Measurements from ENCODE around the gene MASP1.

MASP1 gene

DNA sequence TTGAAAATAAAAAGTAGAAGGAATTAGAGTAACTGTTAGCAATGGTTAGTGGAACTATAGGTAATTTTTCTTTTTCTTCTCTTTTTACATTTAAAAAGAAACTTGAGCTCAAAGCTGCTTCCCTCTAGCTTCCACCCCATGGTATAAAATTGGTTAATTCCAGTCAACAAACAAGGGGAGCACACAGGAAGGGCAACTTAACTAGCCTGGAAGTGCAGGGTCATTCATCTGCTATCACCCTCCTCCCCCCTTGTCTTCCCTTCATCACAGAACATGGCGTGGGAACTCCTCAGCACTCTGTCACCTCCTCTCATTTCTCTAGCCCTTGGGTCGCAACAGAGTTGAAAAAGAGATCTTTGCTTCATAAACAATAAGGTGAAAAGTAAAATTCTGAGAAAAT lies 20.0 kb downstream of the MASP1 start:
- H3K4me2 ChIP-seq (ENCODE audit: low read length), result no peak overlapping the region
- no peak overlapping the region for H3K4ac ChIP-seq (ENCODE audit: low read depth, low read length)
- WGBS (ENCODE audit: extremely low coverage, insufficient coverage, insufficient read length), result no CpG with 5 or more reads among the region's 2 CpGs
- H3K79me2 ChIP-seq (ENCODE audit: control insufficient read depth, insufficient read depth, low read length, poor library complexity), result no peaks in the 10 kb centered on the region
- no peak overlapping the region for H3K4me3 ChIP-seq (ENCODE audit: low read depth, low read length)
- no peak overlapping the region for H3K14ac ChIP-seq (ENCODE audit: low read length)
- H3K27ac ChIP-seq (ENCODE audit: low read depth, low read length), result no peak overlapping the region
- no peak overlapping the region for H3K9ac ChIP-seq (ENCODE audit: low read length)
- no peak overlapping the region for H4K8ac ChIP-seq (ENCODE audit: low read depth, low read length)
- H4K12ac ChIP-seq (ENCODE audit: low read depth, low read length), result no peak overlapping the region
- H3K9me3 ChIP-seq (ENCODE audit: insufficient read depth, low read depth, low read length), result no peaks in the 10 kb centered on the region
- H2BK120ac ChIP-seq (ENCODE audit: insufficient read depth, low read length, poor library complexity), result no peak overlapping the region
- H2BK5ac ChIP-seq (ENCODE audit: low read depth, low read length, poor library complexity), result no peak overlapping the region
- H2AK5ac ChIP-seq (ENCODE audit: low read length), result no peak overlapping the region
- H3K27me3 ChIP-seq (ENCODE audit: insufficient read depth, low read length), result no peaks in the 10 kb centered on the region
- DNase-seq, result no peak
- no peaks in the 10 kb centered on the region for H3K79me1 ChIP-seq (ENCODE audit: low read length)
- H3K4me1 ChIP-seq (ENCODE audit: control insufficient read depth in 1 of 2, insufficient read depth in 2 of 2, low read length in 2 of 2), result peaks cover 0 to 10% of the 10 kb centered on the region in 2 experiments
- H2AFZ ChIP-seq (ENCODE audit: insufficient read depth, low read length, poor library complexity), result no peak overlapping the region
- no peaks in the 10 kb centered on the region for H3K36me3 ChIP-seq (ENCODE audit: control insufficient read depth in 1 of 2, insufficient read depth in 2 of 2, low read length in 2 of 2)
- no peak overlapping the region for H2BK12ac ChIP-seq (ENCODE audit: low read length)
- no peak overlapping the region for H3K23ac ChIP-seq (ENCODE audit: low read length)
- H4K91ac ChIP-seq (ENCODE audit: low read depth, low read length), result no peak overlapping the region
- no peak overlapping the region for H3K18ac ChIP-seq (ENCODE audit: low read length)

DNA sequence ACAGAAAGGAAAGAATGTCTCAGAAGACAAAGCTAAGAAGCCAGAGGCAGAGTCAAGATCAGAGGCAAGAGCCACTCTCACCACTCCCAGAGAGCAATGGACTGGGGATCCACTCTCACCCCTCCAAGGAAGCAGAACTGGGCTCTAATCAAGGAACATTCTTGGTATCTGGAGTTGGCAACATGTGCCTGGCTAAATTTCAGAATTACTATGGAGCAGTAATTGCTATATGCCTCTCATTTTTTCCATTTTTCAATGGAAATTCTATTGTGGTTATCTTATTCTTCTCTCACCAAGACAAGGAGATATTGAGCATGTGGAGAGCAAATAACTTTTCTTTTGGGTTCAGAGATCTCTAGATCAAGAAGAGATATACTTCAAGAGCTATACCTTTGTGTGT lies 22.1 kb downstream of the MASP1 start:
- H3K79me2 ChIP-seq (ENCODE audit: control insufficient read depth, insufficient read depth, low read length, poor library complexity), result no peaks in the 10 kb centered on the region
- H3K18ac ChIP-seq (ENCODE audit: low read length), result no peak overlapping the region
- no peak overlapping the region for H3K14ac ChIP-seq (ENCODE audit: low read length)
- no peak overlapping the region for H3K4me3 ChIP-seq (ENCODE audit: low read depth, low read length)
- no peaks in the 10 kb centered on the region for H3K79me1 ChIP-seq (ENCODE audit: low read length)
- H3K9me3 ChIP-seq (ENCODE audit: insufficient read depth, low read depth, low read length), result no peaks in the 10 kb centered on the region
- H2BK12ac ChIP-seq (ENCODE audit: low read length), result no peak overlapping the region
- H4K91ac ChIP-seq (ENCODE audit: low read depth, low read length), result no peak overlapping the region
- H3K9ac ChIP-seq (ENCODE audit: low read length), result no peak overlapping the region
- H4K12ac ChIP-seq (ENCODE audit: low read depth, low read length), result no peak overlapping the region
- H2BK120ac ChIP-seq (ENCODE audit: insufficient read depth, low read length, poor library complexity), result no peak overlapping the region
- no peaks in the 10 kb centered on the region for H3K27me3 ChIP-seq (ENCODE audit: insufficient read depth, low read length)
- H3K36me3 ChIP-seq (ENCODE audit: control insufficient read depth in 1 of 2, insufficient read depth in 2 of 2, low read length in 2 of 2), result no peaks in the 10 kb centered on the region
- H2AK5ac ChIP-seq (ENCODE audit: low read length), result no peak overlapping the region
- no peak overlapping the region for H4K8ac ChIP-seq (ENCODE audit: low read depth, low read length)
- H2AFZ ChIP-seq (ENCODE audit: insufficient read depth, low read length, poor library complexity), result no peak overlapping the region
- no peak overlapping the region for H2BK5ac ChIP-seq (ENCODE audit: low read depth, low read length, poor library complexity)
- H3K4ac ChIP-seq (ENCODE audit: low read depth, low read length), result no peak overlapping the region
- H3K4me2 ChIP-seq (ENCODE audit: low read length), result no peak overlapping the region
- H3K23ac ChIP-seq (ENCODE audit: low read length), result no peak overlapping the region
- H3K4me1 ChIP-seq (ENCODE audit: control insufficient read depth in 1 of 2, insufficient read depth in 2 of 2, low read length in 2 of 2), result peaks cover 0 to 10% of the 10 kb centered on the region in 2 experiments
- H3K27ac ChIP-seq (ENCODE audit: low read depth, low read length), result no peak overlapping the region
- DNase-seq, result no peak

DNA sequence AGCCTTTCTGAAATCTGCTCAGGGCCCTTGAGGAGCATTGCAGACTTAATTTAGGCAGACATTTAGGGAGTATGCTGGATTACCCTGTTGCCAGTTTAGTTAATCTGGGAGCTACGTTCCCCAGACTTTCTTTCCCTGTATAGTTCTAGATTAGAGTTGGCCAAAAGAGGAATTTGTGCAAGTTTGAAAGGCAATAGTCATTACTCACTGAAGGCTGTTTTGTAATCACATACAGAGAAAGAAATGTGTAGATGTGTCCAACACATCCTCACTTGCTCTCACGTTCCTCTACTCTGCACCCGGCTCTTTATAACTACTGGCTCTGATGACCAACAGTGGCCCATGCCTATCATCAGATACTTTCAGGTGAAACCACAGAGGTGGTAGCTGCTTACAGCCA lies 24.2 kb downstream of the MASP1 start:
- no peak overlapping the region for H3K23ac ChIP-seq (ENCODE audit: low read length)
- no peak overlapping the region for H2AFZ ChIP-seq (ENCODE audit: insufficient read depth, low read length, poor library complexity)
- H3K9me3 ChIP-seq (ENCODE audit: insufficient read depth, low read depth, low read length), result no peaks in the 10 kb centered on the region
- no peak overlapping the region for H4K8ac ChIP-seq (ENCODE audit: low read depth, low read length)
- no peak overlapping the region for H3K9ac ChIP-seq (ENCODE audit: low read length)
- no peak overlapping the region for H2AK5ac ChIP-seq (ENCODE audit: low read length)
- no peak overlapping the region for H3K4me2 ChIP-seq (ENCODE audit: low read length)
- H2BK120ac ChIP-seq (ENCODE audit: insufficient read depth, low read length, poor library complexity), result no peak overlapping the region
- peaks cover 0 to 7% of the 10 kb centered on the region in 2 experiments for H3K4me1 ChIP-seq (ENCODE audit: control insufficient read depth in 1 of 2, insufficient read depth in 2 of 2, low read length in 2 of 2)
- H3K27me3 ChIP-seq (ENCODE audit: insufficient read depth, low read length), result no peaks in the 10 kb centered on the region
- H3K79me2 ChIP-seq (ENCODE audit: control insufficient read depth, insufficient read depth, low read length, poor library complexity), result no peaks in the 10 kb centered on the region
- no peaks in the 10 kb centered on the region for H3K79me1 ChIP-seq (ENCODE audit: low read length)
- no peaks in the 10 kb centered on the region for H3K36me3 ChIP-seq (ENCODE audit: control insufficient read depth in 1 of 2, insufficient read depth in 2 of 2, low read length in 2 of 2)
- no peak overlapping the region for H3K14ac ChIP-seq (ENCODE audit: low read length)
- H2BK5ac ChIP-seq (ENCODE audit: low read depth, low read length, poor library complexity), result no peak overlapping the region
- H4K91ac ChIP-seq (ENCODE audit: low read depth, low read length), result no peak overlapping the region
- no peak overlapping the region for H4K12ac ChIP-seq (ENCODE audit: low read depth, low read length)
- no peak overlapping the region for H3K4ac ChIP-seq (ENCODE audit: low read depth, low read length)
- DNase-seq, result peak; percentile 33 to 64
- H2BK12ac ChIP-seq (ENCODE audit: low read length), result no peak overlapping the region
- no CpG with 5 or more reads among the region's 3 CpGs for WGBS (ENCODE audit: extremely low coverage, insufficient coverage, insufficient read length)
- no peak overlapping the region for H3K27ac ChIP-seq (ENCODE audit: low read depth, low read length)
- H3K18ac ChIP-seq (ENCODE audit: low read length), result no peak overlapping the region
- no peak overlapping the region for H3K4me3 ChIP-seq (ENCODE audit: low read depth, low read length)

DNA sequence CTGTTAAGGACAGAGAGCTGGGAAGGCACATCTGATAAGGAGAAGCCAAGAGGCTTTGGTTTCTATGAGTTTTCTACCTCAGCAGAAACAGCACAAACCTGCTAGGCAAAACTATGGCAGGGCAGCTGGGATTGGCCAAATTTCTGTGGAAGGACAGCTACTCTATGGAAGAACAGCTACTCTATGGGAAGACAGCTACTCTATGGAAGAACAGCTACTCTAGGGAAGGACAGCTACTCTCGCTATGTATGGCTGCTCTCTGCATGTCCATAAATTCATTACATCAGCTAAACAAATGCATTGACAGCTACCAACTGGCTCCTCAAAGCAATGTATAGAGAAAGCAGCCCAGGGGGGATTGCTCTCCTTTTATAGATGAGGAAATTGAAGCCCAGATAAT lies 24.8 kb downstream of the MASP1 start:
- H3K9me3 ChIP-seq (ENCODE audit: insufficient read depth, low read depth, low read length), result no peaks in the 10 kb centered on the region
- no CpG with 5 or more reads among the region's 1 CpG for WGBS (ENCODE audit: extremely low coverage, insufficient coverage, insufficient read length)
- H3K4me3 ChIP-seq (ENCODE audit: low read depth, low read length), result no peak overlapping the region
- H3K4me1 ChIP-seq (ENCODE audit: control insufficient read depth in 1 of 2, insufficient read depth in 2 of 2, low read length in 2 of 2), result peaks cover 0 to 7% of the 10 kb centered on the region in 2 experiments
- no peak overlapping the region for H2BK5ac ChIP-seq (ENCODE audit: low read depth, low read length, poor library complexity)
- no peak overlapping the region for H4K8ac ChIP-seq (ENCODE audit: low read depth, low read length)
- no peaks in the 10 kb centered on the region for H3K79me1 ChIP-seq (ENCODE audit: low read length)
- H3K79me2 ChIP-seq (ENCODE audit: control insufficient read depth, insufficient read depth, low read length, poor library complexity), result no peaks in the 10 kb centered on the region
- H3K36me3 ChIP-seq (ENCODE audit: control insufficient read depth in 1 of 2, insufficient read depth in 2 of 2, low read length in 2 of 2), result no peaks in the 10 kb centered on the region
- no peak overlapping the region for H4K12ac ChIP-seq (ENCODE audit: low read depth, low read length)
- H2AFZ ChIP-seq (ENCODE audit: insufficient read depth, low read length, poor library complexity), result no peak overlapping the region
- DNase-seq, result no peak
- no peak overlapping the region for H3K4ac ChIP-seq (ENCODE audit: low read depth, low read length)
- no peak overlapping the region for H3K9ac ChIP-seq (ENCODE audit: low read length)
- H3K18ac ChIP-seq (ENCODE audit: low read length), result no peak overlapping the region
- H3K14ac ChIP-seq (ENCODE audit: low read length), result no peak overlapping the region
- no peak overlapping the region for H2BK120ac ChIP-seq (ENCODE audit: insufficient read depth, low read length, poor library complexity)
- no peaks in the 10 kb centered on the region for H3K27me3 ChIP-seq (ENCODE audit: insufficient read depth, low read length)
- no peak overlapping the region for H3K4me2 ChIP-seq (ENCODE audit: low read length)
- H3K23ac ChIP-seq (ENCODE audit: low read length), result no peak overlapping the region
- H2BK12ac ChIP-seq (ENCODE audit: low read length), result no peak overlapping the region
- H2AK5ac ChIP-seq (ENCODE audit: low read length), result no peak overlapping the region
- H3K27ac ChIP-seq (ENCODE audit: low read depth, low read length), result no peak overlapping the region
- H4K91ac ChIP-seq (ENCODE audit: low read depth, low read length), result no peak overlapping the region
